IMR-90 (cell line): ENCODE results near the gene ALDH3B2. TPM values are rescaled to one million over a fixed set of nuclear protein-coding genes. Genes with fewer than 3 reads are reported as not detected.

Experiments
- ATAC-seq: fragments of 200-7000 bp; cut with Tn5 transposase; 2 replicates; pipeline ENCODE4 v1.9.1; 2020; ENCODE audit warnings: low read depth, mild to moderate bottlenecking, moderate library complexity
- BruUV-seq: library from RNA; stranded (reverse); fragments of 400-500 nt; replicated peaks from 2 replicates; lab custom pipeline; 2021; lab: Mats Ljungman, UMichigan
- CTCF ChIA-PET: fragments of 300-600 bp; formaldehyde crosslinking; extraction: SDS; loops from one replicate; lab custom pipeline; 2021; ENCODE audit warnings: antibody characterized with exemption; lab: Yijun Ruan, JAX
- POLR2A ChIA-PET: fragments of 300-600 bp; sonication (Branson Sonifier 250); formaldehyde crosslinking; loops from one replicate; lab custom pipeline; 2022; ENCODE audit warnings: antibody characterized with exemption; ENCODE audit not compliant: unreplicated experiment; lab: Charles Lee
- DNase-seq: peaks from one replicate; pipeline ENCODE4 v3.0.0; 2013
- H2AFZ ChIP-seq: replicated peaks from 2 replicates; pipeline ENCODE3; 2013; ENCODE audit warnings: low read length, mild to moderate bottlenecking; ENCODE audit not compliant: poor library complexity
- H2AK5ac ChIP-seq: 2 replicates; pipeline ENCODE4 v1.6.1; 2013; ENCODE audit warnings: low read depth, low read length, inconsistent platforms
- H2AK9ac ChIP-seq: replicated peaks from 2 replicates; pipeline ENCODE3; 2013; ENCODE audit warnings: mild to moderate bottlenecking, low read depth, low read length, moderate library complexity; ENCODE audit not compliant: poor library complexity
- H2BK120ac ChIP-seq: 2 replicates; pipeline ENCODE4 v1.6.1; 2013; ENCODE audit warnings: low read depth, low read length, inconsistent platforms
- H2BK15ac ChIP-seq: 3 replicates; pipeline ENCODE4 v1.6.1; 2013; ENCODE audit warnings: low read depth, low read length, inconsistent platforms
- H2BK20ac ChIP-seq: 2 replicates; pipeline ENCODE4 v1.6.1; 2013; ENCODE audit warnings: low read depth, mild to moderate bottlenecking, inconsistent platforms, low read length, moderate library complexity
- H2BK5ac ChIP-seq: 2 replicates; pipeline ENCODE4 v1.6.1; 2013; ENCODE audit warnings: mild to moderate bottlenecking, low read depth, low read length, inconsistent platforms; ENCODE audit not compliant: poor library complexity, severe bottlenecking
- H3K14ac ChIP-seq: replicated peaks from 2 replicates; pipeline ENCODE4 v1.6.1; 2013; ENCODE audit warnings: low read depth, low read length, inconsistent platforms
- H3K18ac ChIP-seq: 2 replicates; pipeline ENCODE4 v1.6.1; 2013; ENCODE audit warnings: low read depth, low read length, control low read depth
- H3K23ac ChIP-seq: 2 replicates; pipeline ENCODE4 v1.6.1; 2013; ENCODE audit warnings: low read depth, low read length, inconsistent platforms
- H3K27ac ChIP-seq: 2 replicates; pipeline ENCODE4 v1.5.1; 2013; ENCODE audit warnings: mild to moderate bottlenecking, control low read depth, low read length; ENCODE audit not compliant: insufficient read depth
- H3K27me3 ChIP-seq: 2 replicates; pipeline ENCODE4 v1.6.1; 2013; ENCODE audit warnings: low read length; ENCODE audit not compliant: control insufficient read depth, insufficient read depth
- H3K36me3 ChIP-seq: 2 replicates; pipeline ENCODE4 v1.6.1; 2013; ENCODE audit warnings: low read length, mixed read lengths; ENCODE audit not compliant: control insufficient read depth, insufficient read depth
- H3K4ac ChIP-seq: 2 replicates; pipeline ENCODE4 v1.6.1; 2013; ENCODE audit warnings: low read depth, low read length, inconsistent platforms
- H3K4me1 ChIP-seq: 2 replicates; pipeline ENCODE4 v1.6.1; 2013; ENCODE audit warnings: low read length, mixed read lengths; ENCODE audit not compliant: control insufficient read depth, insufficient read depth
- H3K4me2 ChIP-seq: 2 replicates; pipeline ENCODE4 v1.6.1; 2013; ENCODE audit warnings: low read depth, mild to moderate bottlenecking, control low read depth, low read length, moderate library complexity
- H3K4me3 ChIP-seq: 2 replicates; pipeline ENCODE4 v1.5.1; 2013; ENCODE audit warnings: low read depth, mild to moderate bottlenecking, control low read depth, low read length, moderate library complexity; ENCODE audit not compliant: insufficient read depth
- H3K56ac ChIP-seq: 2 replicates; pipeline ENCODE4 v1.6.1; 2013; ENCODE audit warnings: low read length, inconsistent platforms; ENCODE audit not compliant: insufficient read depth; ENCODE audit errors: extremely low read depth
- H3K79me1 ChIP-seq, 2 experiments: 2 replicates each; pipeline ENCODE4 v1.6.1; 2013; ENCODE audit warnings: low read length in 2 of 2, inconsistent platforms in 1 of 2, low read depth in 1 of 2
- H3K9ac ChIP-seq: 2 replicates; pipeline ENCODE4 v1.6.1; 2013; ENCODE audit warnings: low read depth, low read length, control low read depth
- H3K9me1 ChIP-seq: 2 replicates; pipeline ENCODE4 v1.6.1; 2013; ENCODE audit warnings: low read length, inconsistent platforms; ENCODE audit not compliant: insufficient read depth
- H3K9me3 ChIP-seq: 2 replicates; pipeline ENCODE4 v1.6.1; 2013; ENCODE audit warnings: low read length; ENCODE audit not compliant: control insufficient read depth, insufficient read depth
- H4K20me1 ChIP-seq: 2 replicates; pipeline ENCODE4 v1.6.1; 2013; ENCODE audit warnings: low read length, inconsistent platforms; ENCODE audit not compliant: insufficient read depth
- H4K5ac ChIP-seq: 2 replicates; pipeline ENCODE4 v1.6.1; 2013; ENCODE audit warnings: mild to moderate bottlenecking, low read depth, low read length, control low read depth
- H4K8ac ChIP-seq, 2 experiments: 2 replicates each; pipeline ENCODE4 v1.6.1; 2013; ENCODE audit warnings: low read depth in 2 of 2, low read length in 2 of 2, control low read depth in 1 of 2, inconsistent platforms in 1 of 2
- H4K91ac ChIP-seq: 2 replicates; pipeline ENCODE4 v1.6.1; 2013; ENCODE audit warnings: low read depth, low read length, inconsistent platforms; ENCODE audit not compliant: insufficient read depth
- BHLHE40 ChIP-seq: fragments of 150-350 bp; IDR thresholded peaks from 2 replicates; pipeline ENCODE4 v1.6.1; 2016; ENCODE audit warnings: mild to moderate bottlenecking, low read depth, low read length
- CEBPB ChIP-seq: IDR thresholded peaks from 2 replicates; pipeline ENCODE4 v1.6.1; 2012; ENCODE audit warnings: low read depth, low read length, improper control_type of control experiment
- CHD1 ChIP-seq: IDR thresholded peaks from 2 replicates; pipeline ENCODE4 v1.6.1; 2012; ENCODE audit warnings: low read depth, low read length, improper control_type of control experiment
- CTCF ChIP-seq: conservative IDR thresholded peaks from 2 replicates; pipeline ENCODE4 v1.5.1; 2012; ENCODE audit warnings: mild to moderate bottlenecking, low read depth, low read length, improper control_type of control experiment
- FOS ChIP-seq: fragments of 150-350 bp; IDR thresholded peaks from 2 replicates; pipeline ENCODE4 v1.6.1; 2016; ENCODE audit warnings: low read depth, low read length
- MAFK ChIP-seq: IDR thresholded peaks from 2 replicates; pipeline ENCODE4 v1.6.1; 2012; ENCODE audit warnings: low read depth, low read length, improper control_type of control experiment
- MAZ ChIP-seq: IDR thresholded peaks from 2 replicates; pipeline ENCODE4 v1.6.1; 2012; ENCODE audit warnings: low read depth, mild to moderate bottlenecking, low read length, improper control_type of control experiment, moderate library complexity, borderline replicate concordance
- MXI1 ChIP-seq: IDR thresholded peaks from 2 replicates; pipeline ENCODE4 v1.6.1; 2012; ENCODE audit warnings: low read depth, mild to moderate bottlenecking, low read length, moderate library complexity, borderline replicate concordance
- NFE2L2 ChIP-seq: fragments of 150-350 bp; IDR thresholded peaks from 2 replicates; pipeline ENCODE4 v1.6.1; 2016; ENCODE audit warnings: low read depth, mild to moderate bottlenecking, low read length
- RCOR1 ChIP-seq: IDR thresholded peaks from 2 replicates; pipeline ENCODE4 v1.6.1; 2012; ENCODE audit warnings: mild to moderate bottlenecking, low read length, improper control_type of control experiment; ENCODE audit not compliant: insufficient replicate concordance
- RFX5 ChIP-seq: IDR thresholded peaks from 2 replicates; pipeline ENCODE4 v1.8.0; 2012; ENCODE audit warnings: low read depth, mild to moderate bottlenecking, low read length, moderate library complexity
- SMC3 ChIP-seq: fragments of 150-350 bp; IDR thresholded peaks from 2 replicates; pipeline ENCODE4 v1.6.1; 2016; ENCODE audit warnings: low read depth, mild to moderate bottlenecking, antibody characterized with exemption, low read length, moderate library complexity
- WGBS, 2 experiments: methylation state at CpG; one replicate each; pipeline versions ENCODE4 v1.1.5 to v1.1.7; 2013; ENCODE audit warnings: missing lambda C conversion rate in 2 of 2; ENCODE audit not compliant: insufficient read length in 1 of 2; ENCODE audit errors: extremely low coverage in 2 of 2; 5-methylcytosine and 5-hydroxymethylcytosine counted together
- dilution Hi-C: fragments of 300-500 bp; cut with HindIII; formaldehyde crosslinking; loops from one replicate; pipeline ENCODE4 v1.14.3; 2018; ENCODE audit warnings: low sequenced_read_pairs; ENCODE audit not compliant: unreplicated experiment
- in situ Hi-C: fragments of 300-500 bp; cut with MboI; formaldehyde crosslinking; loops from 3 replicates; pipeline ENCODE4 v1.14.3; 2019; ENCODE audit warnings: low sequenced_read_pairs, inconsistent platforms, mixed read lengths
- intact Hi-C: fragments of 100-400 bp; cut with micrococcal nuclease; formaldehyde crosslinking; loops from 2 replicates; pipeline ENCODE4 v1.10.0; 2022
- polyA plus RNA-seq, 3 experiments: library from polyadenylated mRNA; depleted of rRNA; stranded (reverse); fragments of >200 nt; gene quantifications; 2 replicates each; pipeline ENCODE4 v1.2.3, GENCODE V29; 2012; ENCODE audit warnings: low replicate concordance in 1 of 3
- total RNA-seq: library from RNA; depleted of rRNA; stranded (reverse); fragments of >200 nt; gene quantifications from 2 replicates; pipeline ENCODE4 v1.2.3, GENCODE V29; 2012
- TF ChIP-seq, protein P1 (sequence below): fragments of 150-350 bp; IDR thresholded peaks from 2 replicates; pipeline ENCODE4 v1.6.1; 2016; ENCODE audit warnings: low read depth, mild to moderate bottlenecking, low read length, moderate library complexity, borderline replicate concordance
- TF ChIP-seq, protein P2 (sequence below): fragments of 150-350 bp; IDR thresholded peaks from 2 replicates; pipeline ENCODE4 v1.6.1; 2017; ENCODE audit warnings: mild to moderate bottlenecking, antibody characterized with exemption, low read length, low read depth

ALDH3B2 gene
- total and polyA plus RNA-seq, 2 of the 4 experiments (the other 2 are of a cell fraction) = not detected

GRCh38 chr11:67649634-67650510 is 24.6 kb downstream of the ALDH3B2 start:
- ATAC-seq (no peak), DNase-seq (no peak)
- Histone ChIP-seq H3K27me3 (peaks cover 15% of the 10 kb centered on the region), H3K18ac (no peak overlapping the region), H2BK20ac (no peak overlapping the region), H2AK5ac (no peak overlapping the region), H3K9me1 (peaks cover 7% of the 10 kb centered on the region; the same call in 1 of the 2 replicates), H2BK15ac (no peak overlapping the region), H4K8ac (no peak overlapping the region), H3K56ac (no peak overlapping the region), H3K27ac (no peak overlapping the region), H4K20me1 (0 out of 2 replicates have a peak, but pooled peaks cover 4% of the 10 kb centered on the region), H3K9ac (no peak overlapping the region), H3K36me3 (no peaks in the 10 kb centered on the region), H3K4me1 (no peaks in the 10 kb centered on the region), H3K4me2 (no peak overlapping the region), H2AK9ac (no peak overlapping the region), H2AFZ (no peak overlapping the region), H4K91ac (no peak overlapping the region), H2BK120ac (no peak overlapping the region), H2BK5ac (no peak overlapping the region), H3K4ac (no peak overlapping the region), H4K5ac (no peak overlapping the region), H3K9me3 (no peaks in the 10 kb centered on the region), H3K4me3 (no peak overlapping the region), H3K23ac (no peak overlapping the region), H3K14ac (no peak overlapping the region), H3K79me1 (no peaks in the 10 kb centered on the region)
- TF ChIP-seq CEBPB (no peak), CTCF (no peak), RFX5 (no peak), MXI1 (no peak), CHD1 (no peak), RCOR1 (no peak), BHLHE40 (no peak), MAZ (no peak), SMC3 (no peak), MAFK (no peak), FOS (no peak), NFE2L2 (no peak)
- TF ChIP-seq, protein P1, sequence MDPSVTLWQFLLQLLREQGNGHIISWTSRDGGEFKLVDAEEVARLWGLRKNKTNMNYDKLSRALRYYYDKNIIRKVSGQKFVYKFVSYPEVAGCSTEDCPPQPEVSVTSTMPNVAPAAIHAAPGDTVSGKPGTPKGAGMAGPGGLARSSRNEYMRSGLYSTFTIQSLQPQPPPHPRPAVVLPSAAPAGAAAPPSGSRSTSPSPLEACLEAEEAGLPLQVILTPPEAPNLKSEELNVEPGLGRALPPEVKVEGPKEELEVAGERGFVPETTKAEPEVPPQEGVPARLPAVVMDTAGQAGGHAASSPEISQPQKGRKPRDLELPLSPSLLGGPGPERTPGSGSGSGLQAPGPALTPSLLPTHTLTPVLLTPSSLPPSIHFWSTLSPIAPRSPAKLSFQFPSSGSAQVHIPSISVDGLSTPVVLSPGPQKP = no peak
- TF ChIP-seq, protein P2, sequence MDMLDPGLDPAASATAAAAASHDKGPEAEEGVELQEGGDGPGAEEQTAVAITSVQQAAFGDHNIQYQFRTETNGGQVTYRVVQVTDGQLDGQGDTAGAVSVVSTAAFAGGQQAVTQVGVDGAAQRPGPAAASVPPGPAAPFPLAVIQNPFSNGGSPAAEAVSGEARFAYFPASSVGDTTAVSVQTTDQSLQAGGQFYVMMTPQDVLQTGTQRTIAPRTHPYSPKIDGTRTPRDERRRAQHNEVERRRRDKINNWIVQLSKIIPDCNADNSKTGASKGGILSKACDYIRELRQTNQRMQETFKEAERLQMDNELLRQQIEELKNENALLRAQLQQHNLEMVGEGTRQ = no peak
- dilution Hi-C loops = no loop called here
- intact Hi-C loops = loop anchor here (10.0 kb wide), 1 partner anchor 145 kb away; no protein-coding TSS in a partner anchor
- ChIA-PET CTCF (no interaction called here), POLR2A (no interaction called here)
- BruUV-seq = no TSS peak
- 87% methylated on average over 15 of the region's 22 CpGs; no CpG with 5 or more reads in 1 of the 2 experiments for WGBS, 2 experiments
- in situ Hi-C loops = no loop called here
